AG04449 (cell line): ENCODE data around the gene CDNF.

ENCODE experiments used
- CTCF ChIA-PET: fragments of 350-600 bp; formaldehyde crosslinking; extraction: SDS; loops from one replicate; lab custom pipeline; 2021; ENCODE audit warnings: antibody characterized with exemption; lab: Yijun Ruan, JAX
- POLR2A ChIA-PET: fragments of 400-600, 350-600 bp; formaldehyde crosslinking; extraction: SDS; loops from one replicate; lab custom pipeline; 2020; ENCODE audit warnings: antibody characterized with exemption, inconsistent platforms; lab: Yijun Ruan, JAX
- DNase-seq: peaks from one replicate; pipeline ENCODE4 v3.0.0-alpha.2; 2010; ENCODE audit warnings: low read depth, low spot score
- H3K4me3 ChIP-seq: 2 replicates; pipeline ENCODE4 v1.5.1; 2011; ENCODE audit warnings: low read depth, mild to moderate bottlenecking, control low read depth, low read length
- TF ChIP-seq, protein P1 (sequence below): IDR thresholded peaks from one replicate; pipeline ENCODE4 v1.5.1; 2011; ENCODE audit warnings: mild to moderate bottlenecking, moderate library complexity, low read length, control low read depth, inconsistent platforms; ENCODE audit not compliant: insufficient read depth; ENCODE audit errors: missing control alignments

The CDNF gene

DNA sequence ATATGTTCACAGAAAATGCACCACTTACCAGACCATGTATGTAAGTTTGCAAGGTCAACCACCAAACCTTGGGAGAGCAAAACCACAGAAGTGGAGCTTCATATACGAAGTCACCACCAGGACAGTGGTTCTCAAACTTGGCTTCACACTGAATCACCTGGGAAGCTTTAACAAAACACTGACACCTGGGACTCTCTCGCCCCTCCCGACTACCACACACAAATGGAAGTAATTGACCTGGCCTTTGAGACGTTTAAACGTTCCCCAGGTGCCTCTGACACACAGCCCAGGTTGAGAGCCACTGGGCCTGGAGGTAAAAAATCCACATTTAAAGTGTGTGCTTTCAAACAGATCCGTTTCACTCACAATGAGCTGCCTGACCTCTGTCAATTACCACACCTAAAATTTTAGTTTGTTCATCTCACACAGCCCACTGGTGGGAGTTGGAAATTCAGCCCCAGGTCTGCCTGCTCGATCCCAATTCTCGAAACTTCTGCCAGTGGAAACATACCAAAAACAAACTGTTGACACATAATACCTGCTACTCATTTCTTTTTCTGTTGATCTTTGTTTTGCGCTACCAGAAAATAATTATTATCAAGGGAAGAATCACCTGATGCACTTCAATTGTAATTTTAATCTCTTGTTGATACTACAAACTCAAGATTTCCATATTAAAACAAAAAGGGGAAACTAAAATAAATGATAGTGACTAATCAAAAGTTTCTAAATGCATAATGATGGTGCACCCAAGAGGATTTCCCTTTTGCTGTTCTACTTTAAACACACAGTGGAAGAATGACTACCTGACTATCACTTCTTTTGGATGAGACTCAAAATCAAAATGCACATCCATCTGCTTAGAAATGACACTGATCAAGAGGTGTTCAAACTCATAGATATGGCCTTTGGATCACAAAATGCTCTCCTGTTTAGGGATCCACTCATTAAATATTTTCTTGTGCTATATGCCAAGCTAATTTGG lies 26.6 kb downstream of the CDNF start:
- no peak overlapping the region for H3K4me3 ChIP-seq
- TF ChIP-seq, protein P1, sequence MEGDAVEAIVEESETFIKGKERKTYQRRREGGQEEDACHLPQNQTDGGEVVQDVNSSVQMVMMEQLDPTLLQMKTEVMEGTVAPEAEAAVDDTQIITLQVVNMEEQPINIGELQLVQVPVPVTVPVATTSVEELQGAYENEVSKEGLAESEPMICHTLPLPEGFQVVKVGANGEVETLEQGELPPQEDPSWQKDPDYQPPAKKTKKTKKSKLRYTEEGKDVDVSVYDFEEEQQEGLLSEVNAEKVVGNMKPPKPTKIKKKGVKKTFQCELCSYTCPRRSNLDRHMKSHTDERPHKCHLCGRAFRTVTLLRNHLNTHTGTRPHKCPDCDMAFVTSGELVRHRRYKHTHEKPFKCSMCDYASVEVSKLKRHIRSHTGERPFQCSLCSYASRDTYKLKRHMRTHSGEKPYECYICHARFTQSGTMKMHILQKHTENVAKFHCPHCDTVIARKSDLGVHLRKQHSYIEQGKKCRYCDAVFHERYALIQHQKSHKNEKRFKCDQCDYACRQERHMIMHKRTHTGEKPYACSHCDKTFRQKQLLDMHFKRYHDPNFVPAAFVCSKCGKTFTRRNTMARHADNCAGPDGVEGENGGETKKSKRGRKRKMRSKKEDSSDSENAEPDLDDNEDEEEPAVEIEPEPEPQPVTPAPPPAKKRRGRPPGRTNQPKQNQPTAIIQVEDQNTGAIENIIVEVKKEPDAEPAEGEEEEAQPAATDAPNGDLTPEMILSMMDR = no peak
- no peak for DNase-seq
- ChIA-PET POLR2A (no interaction called here), CTCF (interaction anchor here (1.4 to 2.0 kb wide), 2 partner anchors 12 to 274 kb away, joined by 3 to 5 read pairs; no protein-coding TSS in a partner anchor)

DNA sequence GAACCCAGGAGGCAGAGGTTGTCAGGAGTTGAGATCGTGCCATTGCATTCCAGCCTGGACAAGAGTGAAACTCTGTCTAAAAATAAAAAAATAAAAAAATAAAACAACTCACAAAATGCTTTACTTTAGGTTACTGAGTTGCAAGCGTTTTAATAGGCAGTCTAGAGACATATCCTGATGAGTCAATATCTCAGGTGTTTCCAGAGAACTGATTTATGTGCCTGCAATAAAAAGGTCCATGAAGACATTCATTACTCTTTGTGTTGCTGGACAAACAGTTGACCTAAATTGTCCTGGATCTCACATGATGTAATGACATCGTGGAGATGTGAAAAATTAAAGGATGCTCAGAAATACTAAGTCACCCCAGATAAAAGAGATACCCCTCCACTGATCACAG lies 31.5 kb downstream of the CDNF start:
- no peak for DNase-seq
- H3K4me3 ChIP-seq = no peak overlapping the region
- TF ChIP-seq, protein P1 = no peak
- CTCF ChIA-PET = no interaction called here
- POLR2A ChIA-PET = no interaction called here

DNA sequence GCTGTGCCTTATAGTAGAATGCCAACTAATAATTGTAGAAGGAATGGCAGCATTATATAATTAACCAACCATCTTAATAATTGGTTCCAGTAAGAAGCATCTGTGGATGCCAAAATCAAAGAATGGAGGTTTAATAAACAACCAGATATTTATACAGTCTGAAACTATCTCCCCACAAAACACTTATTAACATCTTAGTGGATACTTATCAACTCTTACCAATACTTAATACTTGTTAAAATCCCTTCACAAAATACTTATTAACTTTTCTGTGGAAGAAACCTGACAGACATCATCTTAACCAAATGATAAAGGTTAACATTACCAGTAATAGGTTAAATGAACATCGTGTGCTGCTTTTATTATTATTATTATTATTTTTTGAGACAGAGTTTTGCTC lies 34.0 kb downstream of the CDNF start:
- no peak for DNase-seq
- TF ChIP-seq, protein P1 = no peak
- CTCF ChIA-PET = no interaction called here
- POLR2A ChIA-PET = no interaction called here
- no peak overlapping the region for H3K4me3 ChIP-seq

DNA sequence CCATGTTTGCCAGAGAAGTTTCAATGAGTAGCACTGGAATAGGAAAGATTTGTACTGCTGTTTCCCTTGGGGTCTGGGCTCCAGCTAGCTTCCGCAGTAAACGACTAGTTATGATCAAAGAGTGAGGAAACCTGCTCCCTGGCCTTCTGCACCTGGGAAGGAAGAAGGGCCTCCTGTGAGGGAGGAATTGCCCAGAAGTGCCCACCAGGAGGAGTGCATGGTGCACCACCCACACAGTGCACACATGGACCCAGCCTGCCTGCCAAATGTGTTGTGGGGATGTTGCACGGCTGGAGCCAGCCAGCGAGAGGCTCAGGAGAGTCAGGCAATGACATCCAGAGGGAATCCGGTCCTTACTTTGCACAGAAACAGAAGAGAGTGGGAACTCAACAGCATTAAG lies 36.1 kb downstream of the CDNF start:
- no peak for DNase-seq
- CTCF ChIA-PET = interaction anchor here (0.6 to 1.1 kb wide), 2 partner anchors 9 to 21 kb away, joined by 3 read pairs; no protein-coding TSS in a partner anchor

DNA sequence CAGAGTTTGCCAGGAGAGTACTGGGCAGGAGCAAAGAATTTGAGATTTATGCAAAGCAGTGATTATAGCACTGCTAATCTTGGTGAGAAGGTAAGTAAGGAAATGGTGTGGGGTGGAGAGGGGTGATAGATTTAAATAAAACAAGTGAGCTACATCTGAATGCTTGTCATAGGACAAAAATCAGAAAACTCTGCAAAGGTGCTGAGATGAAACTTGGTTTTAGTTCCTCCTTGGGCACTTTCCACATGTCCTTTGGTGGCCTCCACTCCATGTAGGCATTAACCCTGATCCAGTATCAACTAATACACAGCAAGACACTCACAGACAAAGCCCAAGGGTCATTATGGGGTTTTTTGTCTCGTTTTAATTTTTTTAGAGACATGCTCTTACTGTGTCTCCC lies 37.4 kb downstream of the CDNF start:
- DNase-seq = no peak
- TF ChIP-seq, protein P1 = no peak
- CTCF ChIA-PET = interaction anchor here (0.9 kb wide), 1 partner anchor 22 kb away, joined by 4 read pairs; no protein-coding TSS in a partner anchor
- POLR2A ChIA-PET = no interaction called here
- H3K4me3 ChIP-seq = no peak overlapping the region

More for the DNA sequence above, 36.1 kb downstream of the CDNF start:
- TF ChIP-seq, protein P1 = no peak
- POLR2A ChIA-PET = no interaction called here
- no peak overlapping the region for H3K4me3 ChIP-seq

DNA sequence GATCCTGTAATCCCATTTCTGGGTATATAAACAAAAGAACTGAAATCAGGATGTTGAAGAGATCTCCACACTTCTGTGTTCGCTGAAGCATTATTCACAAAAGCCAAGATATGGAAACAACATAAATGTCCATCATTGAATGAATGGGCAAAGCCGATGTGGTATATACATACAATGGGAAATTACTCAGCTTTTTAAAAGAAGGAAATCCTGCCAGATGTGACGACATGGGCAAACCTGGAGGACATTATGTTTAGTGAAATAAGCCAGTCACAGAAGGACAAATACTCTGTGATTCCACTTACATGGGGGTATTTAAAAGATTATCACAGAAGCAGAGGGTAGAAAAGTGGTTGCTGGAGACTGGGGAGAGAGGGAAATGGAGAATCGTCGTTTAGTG lies 39.2 kb downstream of the CDNF start:
- H3K4me3 ChIP-seq = no peak overlapping the region
- ChIA-PET POLR2A (no interaction called here), CTCF (no interaction called here)
- no peak for DNase-seq
- TF ChIP-seq, protein P1 = no peak
